ENCODE measurements around the gene SMIM30. TPM values are rescaled to one million over a fixed set of nuclear protein-coding genes. Genes with fewer than 3 reads are reported as not detected.

SMIM30 gene
- total RNA-seq, 1 donor from 2014 or later: 27.3 TPM

DNA sequence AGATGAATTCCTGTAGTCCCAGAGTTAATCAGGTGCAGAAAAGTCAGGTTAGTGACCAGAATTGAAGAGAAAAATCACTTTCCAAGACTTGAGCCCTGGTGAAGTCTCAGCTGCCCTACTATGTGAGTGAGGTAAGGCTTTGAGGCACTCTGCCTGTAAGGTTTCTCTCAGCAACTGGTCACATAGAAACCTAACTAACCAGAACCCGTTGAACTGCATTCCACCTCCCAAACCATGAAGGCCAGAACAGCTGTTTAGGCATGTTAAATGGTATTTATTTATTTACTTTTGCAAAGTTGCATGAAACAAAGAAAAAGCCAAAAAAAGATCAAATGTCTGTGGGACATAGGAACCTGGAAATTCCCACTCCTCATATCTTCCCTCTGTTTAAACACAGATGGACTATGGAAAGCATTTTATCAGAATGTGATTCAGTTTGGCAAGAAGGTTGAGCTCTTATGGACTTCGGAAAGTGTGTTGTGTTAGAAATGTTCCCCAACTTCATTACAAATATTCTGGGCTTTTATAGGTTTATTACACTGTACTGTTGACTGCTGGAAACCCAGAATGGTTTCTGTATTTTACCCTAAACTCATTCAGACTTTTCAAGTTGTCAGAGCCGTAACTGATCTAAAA is 19.0 kb downstream of the SMIM30 start:
- ATAC-seq: peak; percentile 70

- no peak for ATAC-seq
Observed at GRCh38 chr7:113094517-113095249, 23.7 kb downstream of the SMIM30 start.

DNA sequence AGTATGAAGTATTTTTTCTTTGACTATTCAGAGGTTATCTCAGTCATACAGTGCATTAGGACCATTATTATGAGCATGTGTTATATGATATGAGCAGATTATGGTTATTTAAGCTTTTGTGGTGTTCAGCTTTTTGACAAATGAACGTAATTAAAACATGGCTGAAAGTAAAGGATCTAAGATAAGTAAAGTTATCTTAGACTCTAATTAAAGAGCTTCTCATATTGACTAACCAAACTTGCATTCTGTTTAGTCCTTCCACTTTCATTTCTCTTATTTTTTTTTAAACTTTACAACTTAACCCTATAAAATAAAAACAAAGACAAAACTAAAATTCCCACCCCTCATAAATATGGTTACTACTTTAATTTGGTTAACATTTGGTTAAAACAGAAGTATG is 24.8 kb downstream of the SMIM30 start:
- ATAC-seq: no peak

- no peak for ATAC-seq
Observed at GRCh38 chr7:113092762-113093161, 25.6 kb downstream of the SMIM30 start.

GRCh38 chr7:113087071-113087998 is 31.0 kb downstream of the SMIM30 start:
- ATAC-seq: peak; percentile 33

DNA sequence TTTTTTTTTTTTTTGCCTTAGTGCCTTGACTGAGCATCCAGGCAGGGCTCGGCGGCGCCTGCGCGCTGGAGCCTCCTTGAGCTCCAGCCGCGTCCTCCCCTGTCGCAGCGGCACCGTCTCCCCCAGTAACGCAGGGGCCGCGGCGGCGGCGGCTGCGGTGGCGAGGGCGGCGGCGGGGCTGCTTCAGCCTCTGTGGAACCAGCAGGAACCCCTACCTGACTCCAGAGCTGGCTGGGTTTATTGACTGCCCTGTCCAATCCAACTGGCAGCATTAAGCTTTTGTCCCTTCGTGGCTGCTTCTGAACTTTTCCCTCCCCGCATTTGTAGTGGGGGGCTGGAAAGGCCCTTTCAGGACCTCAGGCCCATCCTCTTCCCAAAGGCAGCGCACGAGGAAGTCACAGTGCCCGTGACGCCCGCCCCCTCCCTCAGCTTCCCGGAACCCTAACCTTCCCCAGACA is 31.9 kb downstream of the SMIM30 start, which contains the start of gene GPR85:
Gene GPR85, minus strand, starts transcription at position 397 of the 458 bp plus-strand sequence. CDS start 2,106 bp downstream, outside the sequence.
- peak; percentile 55 for ATAC-seq

DNA sequence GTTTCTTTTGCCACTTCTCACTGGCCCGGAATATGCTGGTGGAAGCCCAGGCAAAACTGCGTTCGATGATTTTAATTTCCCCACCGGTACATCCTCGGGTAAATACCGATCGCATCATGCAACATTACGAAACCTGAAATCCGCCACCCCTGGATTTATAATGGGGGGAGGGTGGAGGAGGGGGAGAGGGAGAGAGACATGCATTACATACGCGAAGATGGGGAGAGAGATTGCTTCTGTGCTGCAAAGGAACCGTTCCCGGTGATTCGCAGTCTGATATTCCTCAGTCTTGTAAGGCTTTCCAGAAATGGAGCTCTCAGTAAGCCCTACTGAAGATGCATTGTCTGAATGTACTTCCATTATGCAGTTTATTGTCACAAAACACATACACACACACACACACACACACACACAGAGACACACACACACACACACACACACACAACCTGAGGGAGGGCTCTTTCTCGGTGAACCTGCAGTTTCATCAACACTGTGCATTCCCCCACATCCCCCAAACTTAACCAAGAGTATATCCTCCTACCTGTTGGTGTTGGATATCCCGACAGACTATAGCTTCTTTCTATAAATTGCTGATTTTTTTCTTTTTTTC is 32.5 kb downstream of the SMIM30 start:
- ATAC-seq: peak; percentile 10

DNA sequence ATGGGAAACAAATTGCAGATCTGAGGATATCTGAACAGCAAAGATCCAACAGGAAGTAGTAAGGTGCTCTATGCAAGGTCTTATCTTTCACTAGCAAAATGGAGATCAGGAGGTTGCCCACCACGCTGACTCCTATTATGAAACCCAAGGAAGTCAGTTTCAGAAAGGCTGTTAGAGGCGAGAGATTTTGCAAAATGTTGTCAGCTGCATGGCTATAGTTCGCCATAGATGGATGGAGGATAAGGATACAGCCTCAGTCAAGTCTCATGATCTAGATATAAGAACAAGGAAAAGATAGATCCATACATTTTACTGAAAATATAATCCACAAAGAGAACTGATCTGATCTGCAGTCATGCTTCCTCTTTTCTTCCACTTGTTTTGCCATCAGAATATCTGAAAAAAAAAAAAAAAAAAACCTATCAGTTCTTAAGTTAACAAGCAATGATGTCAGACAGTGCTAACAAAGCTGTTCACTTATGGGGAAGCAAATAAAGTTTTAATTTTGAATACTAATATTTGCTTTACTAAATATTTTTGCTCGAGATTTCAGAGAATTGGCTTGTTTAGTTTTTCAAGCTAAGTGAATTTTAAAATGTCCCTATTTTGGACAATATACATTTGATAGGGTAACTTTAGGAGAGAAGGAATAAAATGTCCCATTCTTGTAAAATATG is 33.7 kb downstream of the SMIM30 start:
- no peak for ATAC-seq

GRCh38 chr7:113083816-113084495 is 34.4 kb downstream of the SMIM30 start:
- ATAC-seq: no peak

DNA sequence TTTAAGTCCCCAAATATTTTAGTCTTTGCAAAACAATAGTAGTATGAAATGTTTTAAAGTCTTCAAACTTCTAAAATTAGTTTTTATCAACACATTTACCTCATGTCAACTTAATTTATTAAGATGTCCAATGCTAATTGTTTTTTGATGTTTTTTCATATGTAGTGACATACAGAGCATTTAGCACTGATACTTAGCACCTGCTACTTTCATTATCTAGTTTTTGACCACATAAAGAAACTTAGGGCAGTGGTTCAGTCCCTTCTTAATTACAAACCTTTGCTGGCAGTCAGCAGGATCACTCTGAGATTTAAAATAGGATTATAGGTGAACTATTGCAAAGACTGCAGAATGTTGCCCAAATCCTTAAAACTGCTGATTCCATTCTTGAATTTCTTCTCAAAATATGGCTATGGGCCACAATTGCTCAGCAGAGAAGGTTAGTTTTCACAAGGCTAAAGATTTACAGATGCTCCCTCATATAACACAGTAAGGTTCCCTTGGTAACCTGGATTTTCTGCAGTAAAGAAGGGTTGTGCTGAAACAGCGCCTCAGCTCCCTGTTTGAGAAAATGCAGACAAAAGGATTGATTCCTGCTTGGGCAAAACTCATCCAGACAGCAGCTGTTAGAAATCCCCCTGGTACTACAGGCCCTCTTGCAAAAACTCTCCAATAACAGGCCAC is 35.1 kb downstream of the SMIM30 start:
- no peak for ATAC-seq

DNA sequence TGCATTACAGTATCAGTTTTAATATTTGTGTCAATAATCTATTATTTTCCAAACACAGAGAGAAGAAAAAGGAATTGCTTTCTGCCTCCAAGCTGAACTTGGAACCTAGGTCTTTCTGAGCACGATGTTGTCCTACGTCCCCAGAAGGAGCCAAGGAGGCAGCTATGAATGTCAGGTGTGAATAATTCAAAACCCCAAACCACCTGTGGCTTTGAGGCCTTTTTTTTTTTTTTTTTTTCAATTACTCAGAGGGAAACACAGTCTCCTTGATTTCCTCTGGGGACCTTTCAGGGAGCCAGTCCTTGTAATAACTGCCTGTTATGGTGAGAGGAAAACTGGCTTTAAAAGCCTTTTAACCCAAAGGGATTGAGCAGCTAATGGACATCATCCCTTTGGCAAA is 40.0 kb downstream of the SMIM30 start:
- no peak for ATAC-seq

DNA sequence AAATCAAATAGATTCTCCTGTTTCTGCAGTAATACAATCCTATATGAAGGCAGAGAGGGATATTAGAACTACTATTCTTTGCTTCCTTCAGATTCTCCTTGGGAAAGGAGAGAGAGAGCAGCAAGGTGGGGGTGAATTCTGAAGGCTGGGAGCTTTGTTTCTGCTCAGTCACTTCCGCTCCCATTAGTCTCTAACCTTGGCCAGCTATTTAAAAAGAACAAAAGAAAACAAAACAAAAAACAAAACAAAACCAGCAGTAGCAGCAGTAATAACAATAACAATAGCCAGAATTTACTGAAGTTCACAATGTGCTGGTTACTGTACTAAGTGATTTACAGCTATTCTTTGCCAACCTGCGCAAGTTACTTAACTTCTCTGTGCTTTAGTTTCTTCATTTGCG is 41.7 kb downstream of the SMIM30 start:
- ATAC-seq: no peak

- no peak for ATAC-seq
Observed at GRCh38 chr7:113071465-113071864, 46.9 kb downstream of the SMIM30 start.

Other genes starting within 250 kb of the SMIM30 start
- 0.32 TPM for gene GPR85, start 31.7 kb downstream of the SMIM30 start, total RNA-seq

All from esophagus mucosa (tissue), 1 donor.